Measurements from ENCODE around the gene PNPLA5. TPM values are rescaled to one million over a fixed set of nuclear protein-coding genes. Genes with fewer than 3 reads are reported as not detected.

Gene PNPLA5
- total and polyA plus RNA-seq, 2 experiments from 2014 or later, result not detected

DNA sequence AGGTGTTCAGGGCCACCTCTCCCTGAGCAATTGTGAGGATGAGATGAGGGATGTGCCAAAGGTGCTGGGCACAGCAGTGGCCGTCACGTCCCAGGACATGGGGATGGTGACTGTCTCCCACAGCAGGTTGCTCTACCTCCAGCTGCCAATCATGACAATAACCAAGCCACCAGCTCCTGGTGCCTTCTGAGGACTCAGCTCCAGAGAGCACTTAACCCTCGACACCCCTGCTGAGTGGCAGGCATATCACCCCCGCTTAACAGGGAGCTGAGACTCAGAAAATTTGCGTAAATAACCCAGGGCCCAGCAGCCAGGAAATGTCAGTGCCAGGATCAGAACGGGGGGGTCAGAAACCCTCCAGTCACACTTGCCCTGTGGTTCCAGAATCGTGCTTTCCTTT is 8.4 kb upstream of the PNPLA5 start:
- DNase-seq (ENCODE audit: low read depth in 1 of 2, low spot score in 1 of 2), result no peak
- H3K36me3 ChIP-seq, result no peaks in the 10 kb centered on the region
- no peak overlapping the region for H3K27ac ChIP-seq

DNA sequence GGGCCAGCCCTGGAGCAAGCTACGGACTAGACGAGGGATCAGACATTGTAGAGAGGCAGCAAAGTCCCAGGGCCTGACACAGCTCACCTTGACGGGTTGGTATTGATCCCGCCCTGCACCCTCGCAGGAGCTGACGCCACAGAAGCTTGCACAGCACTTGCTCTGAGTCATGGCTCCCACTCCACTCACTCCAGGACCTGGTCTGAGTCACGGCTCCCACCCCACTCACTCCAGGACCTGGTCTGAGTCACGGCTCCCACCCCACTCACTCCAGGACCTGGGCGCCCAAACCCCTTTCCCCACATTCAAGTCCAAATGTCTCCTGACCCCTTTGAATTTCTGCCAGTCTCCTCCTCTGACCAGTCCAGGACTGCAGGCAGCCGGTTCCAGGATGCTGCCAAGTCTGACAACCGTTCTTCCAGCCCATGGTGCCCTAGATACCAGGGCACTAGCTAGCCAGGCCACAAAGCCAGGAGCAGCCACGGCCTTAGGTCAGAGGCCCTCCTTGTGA is 6.0 kb upstream of the PNPLA5 start:
- TF ChIP-seq, protein P1, sequence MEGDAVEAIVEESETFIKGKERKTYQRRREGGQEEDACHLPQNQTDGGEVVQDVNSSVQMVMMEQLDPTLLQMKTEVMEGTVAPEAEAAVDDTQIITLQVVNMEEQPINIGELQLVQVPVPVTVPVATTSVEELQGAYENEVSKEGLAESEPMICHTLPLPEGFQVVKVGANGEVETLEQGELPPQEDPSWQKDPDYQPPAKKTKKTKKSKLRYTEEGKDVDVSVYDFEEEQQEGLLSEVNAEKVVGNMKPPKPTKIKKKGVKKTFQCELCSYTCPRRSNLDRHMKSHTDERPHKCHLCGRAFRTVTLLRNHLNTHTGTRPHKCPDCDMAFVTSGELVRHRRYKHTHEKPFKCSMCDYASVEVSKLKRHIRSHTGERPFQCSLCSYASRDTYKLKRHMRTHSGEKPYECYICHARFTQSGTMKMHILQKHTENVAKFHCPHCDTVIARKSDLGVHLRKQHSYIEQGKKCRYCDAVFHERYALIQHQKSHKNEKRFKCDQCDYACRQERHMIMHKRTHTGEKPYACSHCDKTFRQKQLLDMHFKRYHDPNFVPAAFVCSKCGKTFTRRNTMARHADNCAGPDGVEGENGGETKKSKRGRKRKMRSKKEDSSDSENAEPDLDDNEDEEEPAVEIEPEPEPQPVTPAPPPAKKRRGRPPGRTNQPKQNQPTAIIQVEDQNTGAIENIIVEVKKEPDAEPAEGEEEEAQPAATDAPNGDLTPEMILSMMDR (IDR thresholded peaks at IDR 0.05; ENCODE audit: low read depth, low read length), result no peak
- peak in 1 of 2 donors; percentile 30 for DNase-seq (ENCODE audit: low read depth in 1 of 2, low spot score in 1 of 2)

More for the DNA sequence above, 8.4 kb upstream of the PNPLA5 start:
- H3K4me3 ChIP-seq, result no peak overlapping the region
- no peaks in the 10 kb centered on the region for H3K27me3 ChIP-seq
- TF ChIP-seq, protein P1 (IDR thresholded peaks at IDR 0.05; ENCODE audit: low read depth, low read length), result no peak
- H3K4me1 ChIP-seq (ENCODE audit: low read depth), result no peaks in the 10 kb centered on the region
- H3K9me3 ChIP-seq (ENCODE audit: low read depth), result no peaks in the 10 kb centered on the region

DNA sequence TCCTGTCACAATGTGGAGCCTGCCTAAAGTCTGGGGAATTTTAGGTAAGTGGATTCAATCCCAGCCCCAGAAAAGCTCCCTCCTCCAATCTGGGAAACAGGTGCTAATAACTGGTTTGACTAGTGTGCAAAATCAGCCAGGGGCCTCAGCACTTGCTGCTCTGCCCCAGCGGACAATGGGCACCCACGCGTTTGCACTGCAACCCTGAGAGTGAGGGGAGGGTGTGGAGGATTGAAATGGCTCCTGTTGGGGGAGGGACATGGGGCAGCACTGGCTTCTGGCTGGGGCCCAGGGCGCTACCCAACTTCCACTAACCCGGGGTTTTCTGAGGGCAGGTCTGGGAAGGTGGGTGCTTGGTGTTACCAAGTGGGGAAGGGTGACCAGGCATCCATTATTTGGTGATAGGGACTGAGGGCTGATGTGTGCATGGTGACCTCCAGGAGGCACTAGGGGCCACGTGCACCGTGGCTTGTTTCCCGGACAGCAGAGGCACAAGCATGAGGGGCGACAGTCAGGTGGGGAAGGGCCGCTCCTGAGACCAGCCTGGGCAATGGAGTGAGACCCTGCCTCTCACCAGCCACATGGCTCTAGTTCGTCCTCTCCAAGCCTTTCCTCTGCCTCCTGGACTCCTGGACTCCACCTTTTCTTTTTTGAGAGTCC is 4.3 kb upstream of the PNPLA5 start:
- no peaks in the 10 kb centered on the region for H3K36me3 ChIP-seq
- peaks cover 30% of the 10 kb centered on the region for H3K27me3 ChIP-seq
- TF ChIP-seq, protein P1 (IDR thresholded peaks at IDR 0.05; ENCODE audit: low read depth, low read length), result no peak
- H3K27ac ChIP-seq, result no peak overlapping the region
- DNase-seq (ENCODE audit: low read depth in 1 of 2, low spot score in 1 of 2), result no peak
- H3K4me1 ChIP-seq (ENCODE audit: low read depth), result peaks cover 2% of the 10 kb centered on the region
- H3K9me3 ChIP-seq (ENCODE audit: low read depth), result no peaks in the 10 kb centered on the region
- H3K4me3 ChIP-seq, result no peak overlapping the region

More for the DNA sequence above, 6.0 kb upstream of the PNPLA5 start:
- Histone ChIP-seq H3K27ac (no peak overlapping the region), H3K4me3 (no peak overlapping the region), H3K36me3 (no peaks in the 10 kb centered on the region), H3K4me1 (ENCODE audit: low read depth) (no peaks in the 10 kb centered on the region), H3K27me3 (peaks cover 13% of the 10 kb centered on the region), H3K9me3 (ENCODE audit: low read depth) (no peaks in the 10 kb centered on the region)

DNA sequence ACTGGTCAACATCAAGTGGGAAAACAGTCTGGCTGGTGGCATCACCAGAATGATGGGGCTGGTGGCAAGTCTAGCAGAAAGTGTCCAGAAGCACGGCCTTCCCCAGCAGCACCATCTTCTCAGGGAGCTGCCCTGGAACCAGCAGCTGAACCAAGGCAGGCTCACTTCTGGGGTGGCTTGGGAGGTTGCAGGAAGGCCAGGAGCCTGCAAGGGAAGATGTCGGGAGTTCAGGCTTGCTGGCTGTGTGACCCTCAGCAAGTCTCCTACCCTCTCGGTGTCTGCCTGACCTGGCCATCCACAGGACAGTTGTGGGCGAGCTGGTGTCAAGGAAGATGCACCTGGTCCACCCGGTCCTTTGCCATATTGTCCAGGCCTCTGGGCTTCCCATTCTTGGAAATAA is 2.3 kb upstream of the PNPLA5 start:
- peaks cover 47% of the 10 kb centered on the region for H3K27me3 ChIP-seq

DNA sequence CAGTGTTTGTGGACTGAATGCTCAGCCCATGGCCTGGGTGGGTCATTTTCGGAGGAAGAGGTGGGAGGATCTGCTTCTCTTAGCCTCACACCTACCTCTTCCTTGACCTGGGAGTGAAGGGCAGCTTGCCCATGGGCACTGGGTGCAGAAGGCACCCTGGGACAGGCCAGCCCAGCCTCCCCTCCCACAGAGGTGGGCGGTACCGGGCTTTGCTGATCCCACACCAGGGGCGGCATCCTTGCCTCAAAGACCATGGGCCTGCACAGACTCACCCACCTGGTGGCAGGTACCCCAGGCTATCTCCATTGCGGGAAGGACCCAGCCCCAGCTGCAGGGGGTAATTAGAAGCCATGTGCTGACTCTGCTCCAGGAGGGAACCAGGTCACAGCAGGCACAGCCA is 1.5 kb upstream of the PNPLA5 start:
- H3K4me3 ChIP-seq, result no peak overlapping the region
- H3K27ac ChIP-seq, result no peak overlapping the region
- H3K36me3 ChIP-seq, result no peaks in the 10 kb centered on the region
- H3K27me3 ChIP-seq, result peaks cover 47% of the 10 kb centered on the region
- peaks cover 2% of the 10 kb centered on the region for H3K4me1 ChIP-seq (ENCODE audit: low read depth)
- H3K9me3 ChIP-seq (ENCODE audit: low read depth), result no peaks in the 10 kb centered on the region
- TF ChIP-seq, protein P1 (IDR thresholded peaks at IDR 0.05; ENCODE audit: low read depth, low read length), result no peak
- DNase-seq (ENCODE audit: low read depth in 1 of 2, low spot score in 1 of 2), result no peak

More for the DNA sequence above, 2.3 kb upstream of the PNPLA5 start:
- Histone ChIP-seq H3K9me3 (ENCODE audit: low read depth) (no peaks in the 10 kb centered on the region), H3K27ac (no peak overlapping the region), H3K36me3 (no peaks in the 10 kb centered on the region), H3K4me1 (ENCODE audit: low read depth) (peaks cover 2% of the 10 kb centered on the region), H3K4me3 (no peak overlapping the region)
- no peak for DNase-seq (ENCODE audit: low read depth in 1 of 2, low spot score in 1 of 2)
- TF ChIP-seq, protein P1 (IDR thresholded peaks at IDR 0.05; ENCODE audit: low read depth, low read length), result no peak

Measured in cardiac muscle cell (in vitro differentiated cells and primary cell).